Eye (tissue), 1 donor: Measurements from ENCODE around the gene BDNF.
A peak's percentile ranks its signal among the peaks of the same experiment; 100 is the strongest.
"Not testable (repeated sequence)": the region's sequence is repeated elsewhere in the genome, so short reads cannot be mapped to it uniquely, and the experiment has no call there.

Source experiments
- DNase-seq: peaks from one replicate; pipeline ENCODE4 v3.0.0-alpha.2; 2015

Gene BDNF

DNA sequence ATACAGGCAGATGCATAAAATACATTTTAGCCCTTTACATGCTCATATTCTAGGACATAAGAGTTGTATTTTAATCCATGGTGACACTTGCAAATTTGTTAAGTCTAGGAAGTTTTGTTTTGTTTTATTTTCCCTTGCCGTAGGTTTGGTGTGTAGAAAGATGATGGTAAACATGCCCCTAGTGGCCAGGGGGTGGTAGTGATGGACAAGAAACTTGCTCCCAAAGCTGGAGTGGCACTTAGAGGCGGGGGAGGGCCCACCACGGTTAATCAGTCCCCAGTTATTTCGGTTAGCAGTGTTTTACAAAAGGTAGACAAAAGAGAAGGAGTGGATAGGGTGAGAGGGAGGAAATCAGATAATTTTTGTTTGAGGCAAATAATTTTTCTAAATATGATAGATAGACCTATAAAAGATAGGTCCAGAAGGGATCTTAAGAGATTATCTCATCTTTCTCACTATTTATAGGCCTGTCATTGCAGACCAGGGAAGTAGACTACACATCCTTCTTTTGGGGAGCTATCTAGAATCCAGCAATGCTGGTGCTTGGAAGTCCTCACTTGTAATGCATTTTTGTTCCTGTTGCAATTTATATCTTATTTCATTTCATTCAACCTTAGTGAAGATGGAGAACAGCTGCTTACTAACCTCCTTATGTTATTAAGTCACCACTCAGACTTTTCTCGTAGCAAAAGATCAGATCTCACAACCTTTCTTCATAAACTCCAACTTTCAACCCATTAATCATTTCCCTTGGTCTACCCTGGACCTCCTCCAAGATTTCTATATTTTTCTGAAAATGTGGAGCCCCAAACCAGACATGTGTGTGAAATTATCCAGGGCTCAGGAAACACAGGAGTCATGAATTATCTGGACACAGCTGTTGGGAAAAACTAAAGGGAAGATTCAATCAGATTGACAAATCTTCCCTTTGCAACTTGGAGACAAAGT is 5.9 kb upstream of the BDNF start:
- DNase-seq, result no peak

DNA sequence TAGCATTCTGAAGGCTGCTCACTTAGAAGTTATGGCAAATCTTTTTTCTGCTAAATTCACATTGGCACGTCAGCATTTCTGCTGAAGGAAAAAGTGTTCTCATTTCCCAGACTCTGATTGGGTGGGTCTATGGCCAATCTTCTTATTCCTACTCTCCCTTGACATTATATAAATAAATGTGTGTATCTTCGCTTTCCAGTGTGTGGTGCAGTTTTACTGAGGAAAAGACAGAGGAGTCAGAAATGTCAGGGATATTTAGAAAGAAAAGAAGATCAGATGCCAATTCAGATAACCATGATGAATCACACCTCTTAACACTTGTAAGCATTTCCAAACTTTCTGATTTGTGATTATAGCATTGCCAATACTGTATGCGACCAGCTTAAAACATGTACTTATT is 3.2 kb upstream of the BDNF start:
- no peak for DNase-seq

DNA sequence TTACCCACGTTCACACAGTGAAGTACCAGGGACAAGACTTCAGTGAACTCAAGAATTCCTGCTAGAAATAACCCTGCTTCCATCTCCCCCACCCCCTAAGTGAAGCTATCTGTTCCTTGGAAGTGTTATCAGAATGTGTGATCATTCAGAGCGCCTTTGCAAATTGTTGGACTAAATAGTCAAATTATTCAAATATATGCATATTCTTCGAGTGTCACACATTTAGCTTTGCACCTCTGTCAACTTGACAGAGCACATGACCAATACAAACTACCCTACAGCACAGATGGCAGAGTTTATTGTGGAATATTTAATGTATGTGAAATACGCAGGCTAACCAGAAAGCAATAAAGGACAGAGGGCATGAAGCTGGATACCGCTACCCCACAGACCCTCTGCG is 2.6 kb upstream of the BDNF start:
- no peak for DNase-seq

DNA sequence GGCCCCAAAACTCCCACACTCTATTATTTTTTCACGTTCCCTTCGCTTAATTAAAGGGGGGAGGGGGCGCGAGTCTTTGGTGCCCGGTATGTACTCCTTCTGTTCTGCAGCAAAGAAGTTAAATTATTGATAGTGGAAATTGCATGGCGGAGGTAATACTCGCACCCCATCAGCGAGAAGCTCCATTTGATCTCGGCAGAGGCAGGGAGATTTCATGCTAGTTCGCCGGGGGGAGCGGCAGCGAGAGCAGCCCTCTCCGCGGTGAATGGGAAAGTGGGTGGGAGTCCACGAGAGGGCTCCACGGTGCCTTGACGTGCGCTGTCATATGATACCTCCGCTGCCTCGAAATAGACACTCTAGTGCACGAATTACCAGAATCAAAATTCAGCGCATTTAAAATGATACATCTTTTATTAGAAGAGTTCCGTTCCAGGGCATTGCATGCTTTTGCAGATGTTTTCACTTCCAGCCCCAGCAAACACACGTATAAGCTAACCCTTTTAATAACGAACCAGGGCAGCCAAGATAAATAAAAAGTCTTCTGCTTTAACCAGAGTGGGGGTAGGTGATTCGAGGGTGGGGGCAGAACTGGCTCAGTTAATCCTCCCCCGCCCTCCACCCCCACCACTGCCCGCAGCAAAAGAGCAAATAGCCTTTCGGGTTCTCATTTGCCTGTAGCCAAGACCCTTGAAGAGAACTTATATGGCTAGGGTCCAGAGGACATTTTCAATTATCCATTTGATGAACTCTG is 1.3 kb upstream of the BDNF start:
- peak; percentile 72 for DNase-seq

DNA sequence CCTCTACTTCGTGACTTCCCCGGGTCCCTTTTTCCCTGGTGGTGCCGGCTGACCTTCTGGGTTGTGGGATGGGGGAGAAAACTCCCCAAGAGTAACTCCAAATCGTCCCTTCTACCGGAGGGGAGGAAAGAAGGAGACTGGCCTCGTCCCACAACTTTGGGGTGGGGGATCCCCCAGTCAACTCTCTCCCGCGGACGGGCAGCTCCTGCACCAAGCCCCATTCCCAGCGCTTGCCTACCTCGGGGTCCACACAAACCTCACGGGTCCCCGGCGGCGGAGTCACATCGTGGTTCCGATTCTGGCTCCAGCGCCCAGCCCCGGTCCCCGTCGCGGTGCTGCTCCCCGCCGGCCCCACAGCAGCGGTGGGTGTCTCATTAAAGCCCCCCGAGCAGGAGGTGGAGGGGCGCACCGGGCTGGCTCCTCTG is 317 bp downstream of the BDNF start:
- peak; percentile 61 for DNase-seq

DNA sequence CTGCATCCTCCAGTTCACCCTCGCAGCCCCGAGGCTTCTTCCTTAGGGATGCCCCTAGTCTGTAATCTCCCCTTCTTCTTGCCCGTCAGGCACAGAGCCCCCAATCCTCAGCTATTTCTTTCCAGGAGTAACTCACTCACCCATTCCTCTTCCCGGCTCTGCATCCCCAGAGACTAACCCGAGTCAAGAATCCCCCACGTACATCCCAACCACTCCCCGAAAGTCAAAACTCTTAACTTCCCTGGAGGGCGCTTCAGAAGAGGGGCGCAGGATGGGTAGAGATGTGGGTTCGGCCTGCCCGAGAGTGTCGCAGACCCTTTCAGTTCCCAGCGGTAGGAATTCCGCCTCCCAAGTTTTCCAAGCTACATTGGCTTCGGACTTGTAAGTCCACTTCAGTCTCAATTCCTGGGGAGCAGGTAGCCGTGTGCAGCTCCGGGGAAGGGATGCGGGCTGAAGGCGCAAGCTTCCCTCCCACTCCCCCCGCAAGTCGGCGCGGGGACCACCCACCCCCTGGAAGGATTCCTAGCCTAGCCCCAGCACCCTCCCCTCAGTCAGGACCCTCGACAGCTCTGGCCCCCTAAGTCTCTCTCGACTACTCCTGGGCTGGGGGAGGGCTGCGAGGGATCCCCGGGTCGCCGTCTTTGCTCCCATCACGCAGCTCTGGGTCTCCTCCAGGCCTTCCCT is 871 bp downstream of the BDNF start:
- no peak for DNase-seq

DNA sequence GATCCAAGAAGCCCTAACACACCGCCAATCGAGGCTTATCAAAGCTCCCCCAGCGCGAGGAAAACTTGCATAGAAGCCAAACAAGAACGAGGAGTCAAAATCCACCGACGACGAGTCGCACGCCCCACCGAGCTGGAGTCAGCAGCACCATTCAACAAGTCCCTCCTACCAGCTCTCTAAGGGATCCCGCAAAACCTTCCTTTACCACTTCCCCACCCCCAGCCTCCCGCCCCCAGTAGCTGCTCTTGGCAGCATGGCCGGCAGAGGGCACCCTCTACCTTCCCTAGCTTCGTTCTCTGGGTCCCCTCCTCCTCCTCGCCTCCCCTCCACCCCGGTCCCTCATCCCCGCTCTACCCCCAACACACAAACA is 1.4 kb downstream of the BDNF start:
- DNase-seq, result peak; percentile 97

DNA sequence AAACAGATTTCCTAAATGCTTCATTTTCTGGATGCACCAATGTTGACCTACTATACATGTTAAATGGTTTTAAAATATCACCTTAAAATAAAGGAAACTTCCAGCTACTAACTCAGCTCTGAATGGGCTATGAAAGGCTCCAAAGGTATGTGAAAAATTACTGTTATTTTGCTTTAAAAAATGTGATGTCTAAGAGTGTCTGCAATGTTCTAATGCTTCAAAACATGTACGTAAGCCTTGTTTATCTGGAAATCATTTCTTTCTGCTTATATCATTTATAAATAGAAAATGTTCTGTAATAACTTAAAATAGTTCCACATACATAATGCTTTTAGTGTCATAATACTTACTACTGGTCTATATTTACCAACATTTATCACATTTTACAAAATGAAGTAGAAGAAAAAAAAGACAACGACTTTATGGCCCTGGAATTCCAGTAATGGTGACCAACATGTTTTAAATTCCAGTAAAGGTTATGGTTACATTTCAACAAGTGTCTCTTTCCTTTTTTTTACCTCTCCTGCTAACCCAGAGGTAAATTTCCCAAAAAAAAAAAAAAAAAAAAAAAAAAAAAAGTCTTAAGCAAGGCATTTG is 2.5 kb downstream of the BDNF start:
- no peak for DNase-seq

DNA sequence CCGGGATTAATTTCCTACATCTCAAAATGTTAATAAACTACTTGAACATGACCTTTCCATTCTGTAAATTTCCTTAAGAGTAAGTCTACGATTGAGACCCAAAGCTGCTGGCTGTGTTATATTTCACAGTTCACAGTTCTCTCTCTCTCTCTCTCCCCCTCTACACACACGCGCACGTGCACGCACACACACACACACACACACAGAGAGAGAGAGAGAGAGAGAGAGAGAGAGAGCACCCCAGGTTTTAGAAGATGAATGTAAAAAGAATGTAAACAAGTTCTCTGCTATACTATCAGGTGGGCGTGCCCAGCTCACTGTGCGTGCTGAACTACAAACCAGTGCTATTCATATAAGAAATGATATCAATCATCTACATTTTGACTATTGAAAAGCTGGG is 3.3 kb downstream of the BDNF start:
- DNase-seq, result no peak

DNA sequence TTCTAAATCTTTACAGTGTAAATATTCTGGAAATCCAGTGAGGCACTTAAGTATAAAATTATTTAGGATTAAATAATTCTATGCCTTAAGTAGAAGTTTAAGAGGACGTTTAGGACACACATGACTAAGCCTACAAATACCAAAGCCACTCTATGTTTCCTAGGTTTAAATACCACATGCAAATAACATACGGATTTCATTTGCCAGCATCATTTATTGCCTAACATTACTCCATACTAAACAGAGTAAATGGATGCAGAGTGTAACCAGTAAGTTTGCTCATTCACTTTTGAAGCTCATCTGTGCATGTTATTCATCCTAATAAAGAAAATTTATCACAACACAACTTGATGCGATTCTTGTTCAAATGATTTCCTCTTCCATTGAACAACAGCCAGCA is 4.1 kb downstream of the BDNF start:
- no peak for DNase-seq

DNA sequence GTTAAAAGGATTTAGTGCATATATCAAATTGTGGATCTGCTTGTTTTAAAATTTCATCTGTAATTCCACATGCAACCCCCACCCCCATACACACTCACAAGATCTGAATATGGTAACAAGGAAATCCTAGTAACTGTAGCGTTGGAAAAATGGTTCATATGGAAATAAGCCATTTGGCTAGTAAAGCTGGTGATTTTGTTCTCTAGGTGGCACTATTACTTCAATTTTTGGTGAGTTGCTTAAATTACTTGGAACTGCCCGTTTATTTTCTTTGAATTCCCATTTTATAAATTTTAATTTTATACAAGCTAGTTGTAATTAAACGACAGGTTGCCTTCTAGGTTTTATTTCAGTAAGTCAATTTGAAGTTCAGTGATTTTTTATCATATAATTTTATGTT is 5.3 kb downstream of the BDNF start:
- peak; percentile 48 for DNase-seq

DNA sequence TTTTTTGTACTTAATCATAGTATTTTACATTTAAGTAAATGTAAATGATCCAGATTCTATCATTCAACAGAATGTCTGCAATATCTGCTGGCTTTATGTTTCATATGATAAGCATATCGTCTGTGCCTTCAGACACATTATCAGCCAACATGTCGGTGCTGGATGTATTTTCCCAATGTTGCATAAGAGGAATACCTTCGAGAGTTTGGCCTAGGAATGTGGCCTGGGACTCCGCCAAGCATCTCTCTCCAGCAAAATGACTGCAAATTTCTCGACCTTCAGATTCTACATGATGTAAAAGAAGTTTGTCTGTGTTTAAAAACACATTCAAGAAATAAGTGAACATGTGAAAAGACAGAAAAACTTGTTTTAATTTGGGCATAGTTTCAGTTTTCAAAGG is 6.9 kb downstream of the BDNF start:
- DNase-seq, result no peak

DNA sequence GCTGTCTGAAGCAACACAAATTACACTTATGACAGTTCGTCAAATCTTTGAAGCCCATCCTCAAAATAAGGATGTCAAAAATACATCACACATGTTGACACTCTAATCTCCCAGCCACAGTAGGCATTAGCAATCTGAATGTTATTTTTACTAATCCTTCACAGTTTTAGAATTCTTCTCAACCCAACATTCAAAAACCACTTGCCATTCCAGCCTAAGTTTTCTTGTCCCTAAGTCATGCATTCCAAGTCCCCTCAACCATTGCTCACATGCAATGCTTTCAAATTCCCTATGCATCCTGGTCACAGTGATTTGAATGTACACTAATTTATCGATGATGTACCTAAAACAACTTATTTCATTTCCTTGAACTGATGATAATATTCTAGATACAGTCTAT is 7.5 kb downstream of the BDNF start:
- no peak for DNase-seq

DNA sequence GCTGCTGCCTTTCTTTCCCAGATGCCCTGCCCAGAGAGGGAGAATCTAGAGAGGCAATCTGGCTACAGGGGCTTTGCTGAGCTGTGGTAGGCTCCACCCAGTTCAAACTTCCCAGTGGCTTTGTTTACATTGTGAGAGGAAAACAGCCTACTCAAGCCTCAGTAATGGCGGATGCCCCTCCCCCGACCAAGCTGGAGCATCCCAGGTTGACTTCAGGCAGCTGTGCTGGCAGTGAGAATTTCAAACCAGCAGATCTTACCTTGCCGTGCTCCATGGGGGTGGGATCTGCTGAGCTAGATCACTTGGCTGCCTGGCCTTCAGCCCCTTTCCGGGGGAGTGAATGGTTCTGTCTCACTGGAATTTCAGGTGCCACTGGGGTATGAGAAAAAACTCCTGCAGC is 12.2 kb downstream of the BDNF start:
- DNase-seq, result no peak

DNA sequence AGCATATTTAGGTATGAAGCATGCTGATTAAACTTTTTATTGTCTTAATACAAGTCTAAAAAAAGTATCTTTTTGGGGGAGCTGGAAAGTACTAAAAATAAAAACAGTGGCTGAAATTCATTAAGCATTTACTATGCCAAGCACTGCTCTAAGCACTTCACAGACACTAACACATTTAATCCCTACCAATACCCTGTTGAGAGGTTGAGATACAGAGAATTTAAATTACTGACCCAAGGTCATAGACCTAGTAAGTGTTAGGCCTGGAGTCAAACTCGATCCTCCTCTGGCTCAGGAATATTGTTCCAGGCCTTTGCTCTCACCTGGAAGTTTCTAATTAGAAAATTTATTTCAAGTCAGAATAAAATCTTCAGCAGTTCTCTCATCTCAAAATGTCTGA is 18.6 kb downstream of the BDNF start:
- DNase-seq, result no peak

DNA sequence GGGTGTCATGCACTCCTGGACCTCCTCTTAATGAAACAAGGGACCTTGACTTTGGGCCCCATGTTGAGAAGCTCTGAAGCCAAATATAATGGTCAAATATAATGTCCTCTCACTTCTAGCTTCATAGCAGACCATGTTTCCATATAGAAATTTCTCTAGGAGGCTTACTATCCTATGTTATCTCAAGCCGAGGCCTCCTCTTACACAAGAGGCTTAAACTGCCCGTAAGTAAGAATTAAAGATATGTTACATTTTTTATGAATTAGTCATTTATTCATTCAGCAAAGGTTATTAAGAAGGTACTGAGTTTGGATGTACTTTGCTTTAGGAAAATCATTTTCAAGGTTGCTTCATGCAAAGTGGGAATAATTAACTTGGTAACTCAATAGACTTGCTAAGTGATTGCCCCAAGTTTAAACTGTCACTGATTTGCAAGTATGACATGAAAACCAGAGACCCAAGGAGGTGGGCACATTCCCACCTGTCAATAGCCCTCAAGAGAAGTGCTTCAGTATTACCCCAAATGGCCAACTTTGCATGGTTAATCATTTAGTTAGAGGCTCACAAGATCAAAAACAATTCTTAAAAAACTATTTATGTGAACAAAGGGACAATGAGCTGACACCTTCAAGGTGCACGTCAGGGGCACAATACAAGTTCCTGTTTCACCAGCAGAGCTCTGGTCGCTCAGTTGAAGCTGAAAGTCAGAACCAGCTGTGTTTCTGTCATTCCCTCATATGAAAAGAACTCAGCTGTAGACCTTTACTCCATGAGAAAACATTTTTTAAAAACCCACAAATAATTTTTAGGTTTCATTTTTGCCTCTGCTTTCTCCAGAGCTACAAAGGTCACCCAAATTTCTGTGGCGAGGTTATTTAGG is 20.9 kb downstream of the BDNF start:
- no peak for DNase-seq

DNA sequence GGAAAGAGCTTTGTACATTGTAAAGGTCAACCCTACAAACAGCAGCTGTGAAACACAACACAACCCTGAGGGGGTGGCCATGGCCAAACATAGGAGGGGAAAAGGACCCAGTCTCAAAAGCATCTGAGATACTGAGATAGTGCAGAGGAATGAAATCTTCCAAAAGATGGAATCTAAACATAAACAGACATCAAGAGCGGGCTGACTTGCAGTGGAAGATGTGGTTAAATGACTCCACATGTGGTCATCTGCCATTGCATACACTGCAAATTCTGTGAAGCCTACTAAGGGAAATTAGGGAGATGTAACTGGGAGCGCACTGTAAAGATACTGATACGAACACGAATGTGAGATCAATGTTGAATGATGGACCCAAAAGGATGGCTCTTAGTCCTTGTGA is 22.0 kb downstream of the BDNF start:
- no peak for DNase-seq

DNA sequence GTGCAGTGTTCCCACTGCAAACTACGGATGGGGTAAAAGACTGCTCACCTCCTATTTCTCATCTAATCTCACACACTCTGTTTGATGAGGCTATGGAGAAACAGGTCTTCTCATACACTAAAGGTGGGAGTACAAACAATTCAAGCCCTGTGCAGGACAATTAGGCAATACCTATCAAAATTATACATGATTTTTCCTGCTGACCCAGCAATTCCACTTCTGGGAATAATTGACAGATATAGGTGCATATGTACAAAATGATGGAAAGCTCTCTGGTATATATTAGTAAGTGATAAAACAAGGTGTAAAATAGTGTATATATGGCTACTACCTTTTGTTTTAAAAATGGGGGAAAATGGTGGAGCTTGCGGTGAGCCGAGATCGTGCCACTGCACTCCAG is 23.1 kb downstream of the BDNF start:
- DNase-seq, result no peak

DNA sequence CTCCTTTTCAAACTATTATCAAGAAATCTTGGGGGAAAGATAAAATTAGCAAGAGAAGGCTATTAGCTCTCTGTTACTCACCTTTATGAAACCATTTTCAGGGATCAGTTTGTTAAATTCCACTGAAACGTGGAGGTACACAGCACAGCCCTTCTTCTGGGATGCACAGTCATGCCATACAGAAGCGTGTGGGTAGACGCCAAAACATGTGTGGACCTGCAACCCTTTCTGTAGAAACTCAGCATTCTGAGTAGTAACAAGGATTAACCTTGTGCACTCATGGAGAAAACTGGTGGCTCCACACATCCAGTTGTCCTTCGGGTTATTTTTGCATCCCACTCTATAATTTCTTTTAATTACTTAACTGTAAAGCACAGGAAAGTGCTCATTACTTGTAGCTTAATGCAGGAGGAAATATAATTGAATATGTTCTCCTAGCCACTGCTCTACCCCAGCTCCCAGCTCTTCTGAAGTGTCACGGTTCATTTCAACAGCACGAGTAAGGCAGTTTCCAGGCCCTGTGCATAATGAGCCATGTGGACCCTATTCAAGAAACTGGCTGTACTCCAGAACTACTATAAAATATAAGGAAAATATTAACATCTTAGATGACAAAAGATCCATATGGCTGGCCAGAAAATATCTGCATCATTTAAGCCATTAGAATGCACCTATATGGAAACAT is 26.1 kb downstream of the BDNF start:
- peak; percentile 34 for DNase-seq

DNA sequence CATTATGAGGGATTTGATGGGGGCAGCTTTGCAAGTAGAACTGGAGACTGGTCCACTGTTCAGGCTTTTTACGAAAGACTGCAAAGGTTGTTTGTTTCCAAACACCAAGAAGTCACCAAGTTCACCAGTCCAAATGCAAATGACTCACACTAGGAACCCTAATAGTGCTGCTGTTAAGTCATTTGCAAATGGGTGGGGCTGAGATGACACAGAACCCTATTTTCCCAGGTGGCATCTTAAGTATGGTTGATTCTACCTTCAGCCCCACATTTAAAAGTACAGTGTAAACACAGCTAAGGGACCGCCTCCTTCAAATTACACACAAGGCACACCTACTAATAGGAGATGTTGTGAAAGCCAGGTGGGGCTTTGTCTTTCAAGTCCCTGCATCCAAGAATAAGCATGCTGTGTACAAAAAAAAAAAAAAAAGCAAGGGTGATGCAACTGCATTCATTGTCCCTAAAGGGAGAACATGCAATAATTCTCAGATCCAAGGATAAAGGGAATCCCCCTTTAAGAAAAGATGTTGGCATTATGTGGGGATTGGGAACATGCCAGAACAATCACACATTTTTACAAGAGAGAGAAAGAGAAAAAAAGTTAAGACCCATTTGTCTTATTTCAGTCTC is 27.3 kb downstream of the BDNF start:
- DNase-seq, result no peak

DNA sequence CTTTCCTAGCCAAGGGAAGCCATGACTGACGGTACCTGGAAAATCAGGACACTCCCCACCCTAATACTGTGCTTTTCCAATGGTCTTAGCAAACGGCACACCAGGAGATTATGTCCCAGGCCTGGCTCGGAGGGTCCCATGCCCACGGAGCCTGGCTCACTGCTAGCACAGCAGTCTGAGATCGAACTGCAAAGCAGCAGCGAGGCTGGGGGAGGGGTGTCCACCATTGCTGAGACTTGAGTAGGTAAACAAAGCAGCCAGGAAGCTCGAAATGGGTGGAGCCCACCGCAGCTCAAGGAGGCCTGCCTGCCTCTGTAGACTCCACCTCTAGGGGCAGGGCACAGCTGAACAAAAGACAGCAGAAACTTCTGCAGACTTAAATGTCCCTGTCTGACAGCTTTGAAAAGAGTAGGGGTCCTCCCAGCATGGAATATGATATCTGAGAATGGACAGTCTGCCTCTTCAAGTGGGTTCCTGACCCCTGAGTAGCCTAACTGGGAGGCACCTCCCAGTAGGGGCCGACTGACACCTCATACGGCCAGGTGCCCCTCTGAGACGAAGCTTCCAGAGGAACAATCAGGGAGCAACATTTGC is 34.6 kb downstream of the BDNF start:
- DNase-seq, result not testable (repeated sequence)
